Astrocyte of the cerebellum (primary cell): ENCODE measurements around the gene MAML2.

Experiments
- DNase-seq: peaks from one replicate; pipeline ENCODE4 v3.0.0-alpha.2; 2011; ENCODE audit warnings: low read depth
- H3K4me3 ChIP-seq: 2 replicates; pipeline ENCODE4 v1.5.1; 2011; ENCODE audit warnings: mild to moderate bottlenecking, low read depth, low read length, moderate library complexity
- CTCF ChIP-seq: IDR thresholded peaks from 2 replicates; pipeline ENCODE4 v1.5.1; 2012; ENCODE audit warnings: low read length, low read depth, moderate library complexity, mild to moderate bottlenecking; ENCODE audit errors: missing control alignments
- in situ Hi-C: cut with HindIII; loops from 2 replicates; pipeline ENCODE4 v1.10.0; 2017; ENCODE audit warnings: low sequenced_read_pairs

MAML2 gene

GRCh38 chr11:96002339-96002738 is 340.7 kb downstream of the MAML2 start:
- TF ChIP-seq CTCF = no peak
- in situ Hi-C loops = loop anchor here (5.0 kb wide), 1 partner anchor 35 kb away; no protein-coding TSS in a partner anchor
- no peak for DNase-seq
- H3K4me3 ChIP-seq = no peak overlapping the region

- no peak overlapping the region for H3K4me3 ChIP-seq
- in situ Hi-C loops = loop anchor here (5.0 kb wide), 1 partner anchor 36 kb away; no protein-coding TSS in a partner anchor
- no peak for TF ChIP-seq CTCF
- DNase-seq = peak; percentile 51
Measured at GRCh38 chr11:96001037-96001436, 342.0 kb downstream of the MAML2 start.

- no peak for DNase-seq
- in situ Hi-C loops = loop anchor here (5.0 kb wide), 1 partner anchor 37 kb away; no protein-coding TSS in a partner anchor
- no peak overlapping the region for H3K4me3 ChIP-seq
- TF ChIP-seq CTCF = no peak
Measured at GRCh38 chr11:95999711-96000406, 343.1 kb downstream of the MAML2 start.

GRCh38 chr11:95996621-95997235 is 346.3 kb downstream of the MAML2 start:
- in situ Hi-C loops = no loop called here
- TF ChIP-seq CTCF = no peak
- H3K4me3 ChIP-seq = no peak overlapping the region
- no peak for DNase-seq

GRCh38 chr11:95994329-95994728 is 348.7 kb downstream of the MAML2 start:
- no peak for DNase-seq
- in situ Hi-C loops = no loop called here
- TF ChIP-seq CTCF = no peak
- no peak overlapping the region for H3K4me3 ChIP-seq

- no peak overlapping the region for H3K4me3 ChIP-seq
- TF ChIP-seq CTCF = no peak
- DNase-seq = no peak
- in situ Hi-C loops = no loop called here
Measured at GRCh38 chr11:95993438-95994298, 349.3 kb downstream of the MAML2 start.
